Breast epithelium (tissue), 3 donors: ENCODE measurements around the gene DHRS12.

Experiments used
- POLR2A ChIP-seq: fragments of 450-650 bp; IDR thresholded peaks from one replicate; pipeline ENCODE4 v1.6.1; 2016; ENCODE audit warnings: antibody characterized with exemption, mild to moderate bottlenecking, moderate library complexity
- POLR2AphosphoS5 ChIP-seq, 3 donors: sonication (generic); formaldehyde crosslinking; IDR thresholded peaks; one replicate each; pipeline ENCODE4 v1.6.1; 2017; ENCODE audit warnings: antibody characterized with exemption in 3 of 3
- TF ChIP-seq, protein P1 (sequence below), 3 donors: fragments of 450-650 bp; IDR thresholded peaks; one replicate each; pipeline ENCODE4 v1.5.1; 2016 to 2017; ENCODE audit warnings: antibody characterized with exemption in 3 of 3, mild to moderate bottlenecking in 3 of 3, moderate library complexity in 3 of 3

DNA sequence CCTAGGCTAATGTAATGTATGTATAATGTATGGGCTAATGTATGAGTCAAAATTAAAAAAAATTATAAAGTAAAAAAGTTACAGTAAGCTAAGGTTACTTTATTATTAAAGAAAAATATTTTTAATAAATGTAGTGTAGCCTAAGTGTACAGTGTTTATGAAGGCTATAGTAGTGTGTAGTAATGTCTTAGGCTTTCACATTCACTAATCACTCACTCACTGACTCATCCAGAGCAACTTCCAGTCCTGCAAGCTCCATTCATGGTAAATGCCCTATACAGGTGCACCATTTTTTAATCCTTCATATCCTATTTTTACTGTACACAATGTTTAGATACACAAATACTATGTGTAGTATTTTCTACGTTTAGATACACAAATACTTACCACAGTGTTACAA, 42.8 kb upstream of the DHRS12 start:
- TF ChIP-seq, protein P1, sequence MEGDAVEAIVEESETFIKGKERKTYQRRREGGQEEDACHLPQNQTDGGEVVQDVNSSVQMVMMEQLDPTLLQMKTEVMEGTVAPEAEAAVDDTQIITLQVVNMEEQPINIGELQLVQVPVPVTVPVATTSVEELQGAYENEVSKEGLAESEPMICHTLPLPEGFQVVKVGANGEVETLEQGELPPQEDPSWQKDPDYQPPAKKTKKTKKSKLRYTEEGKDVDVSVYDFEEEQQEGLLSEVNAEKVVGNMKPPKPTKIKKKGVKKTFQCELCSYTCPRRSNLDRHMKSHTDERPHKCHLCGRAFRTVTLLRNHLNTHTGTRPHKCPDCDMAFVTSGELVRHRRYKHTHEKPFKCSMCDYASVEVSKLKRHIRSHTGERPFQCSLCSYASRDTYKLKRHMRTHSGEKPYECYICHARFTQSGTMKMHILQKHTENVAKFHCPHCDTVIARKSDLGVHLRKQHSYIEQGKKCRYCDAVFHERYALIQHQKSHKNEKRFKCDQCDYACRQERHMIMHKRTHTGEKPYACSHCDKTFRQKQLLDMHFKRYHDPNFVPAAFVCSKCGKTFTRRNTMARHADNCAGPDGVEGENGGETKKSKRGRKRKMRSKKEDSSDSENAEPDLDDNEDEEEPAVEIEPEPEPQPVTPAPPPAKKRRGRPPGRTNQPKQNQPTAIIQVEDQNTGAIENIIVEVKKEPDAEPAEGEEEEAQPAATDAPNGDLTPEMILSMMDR (IDR thresholded peaks at IDR 0.05): no peak
- TF ChIP-seq POLR2AphosphoS5 (IDR thresholded peaks at IDR 0.05) (no peak), POLR2A (no peak)
